PC-9 (cell line): ENCODE data around the gene RAB3IL1. TPM values are rescaled to one million over a fixed set of nuclear protein-coding genes. Genes with fewer than 3 reads are reported as not detected.

Experiments used
- BruUV-seq: library from RNA; stranded (reverse); fragments of 400-500 nt; replicated peaks from 2 replicates; lab custom pipeline; 2021; lab: Mats Ljungman, UMichigan
- CTCF ChIA-PET: fragments of 300-600 bp; sonication (Branson Sonifier 250); formaldehyde crosslinking; loops from one replicate; lab custom pipeline; 2022; ENCODE audit warnings: antibody characterized with exemption; lab: Charles Lee
- POLR2A ChIA-PET: fragments of 300-600 bp; sonication (Branson Sonifier 250); formaldehyde crosslinking; loops from one replicate; lab custom pipeline; 2022; ENCODE audit warnings: antibody characterized with exemption; ENCODE audit not compliant: unreplicated experiment; lab: Charles Lee
- DNase-seq, 2 experiments: peaks; one replicate each; pipeline versions ENCODE4 v3.0.0 to v3.0.0-alpha.2; 2015 to 2022; ENCODE audit warnings: mixed read lengths in 1 of 2
- H2AFZ ChIP-seq: fragments of 200-600 bp; sonication (generic); 2 replicates; pipeline ENCODE4 v1.8.1; 2017; ENCODE audit warnings: antibody characterized with exemption
- H3F3A ChIP-seq: fragments of 200-600 bp; sonication (generic); 2 replicates; pipeline ENCODE4 v1.8.1; 2017; ENCODE audit warnings: antibody characterized with exemption, mild to moderate bottlenecking, low read depth; ENCODE audit not compliant: insufficient read depth
- H3K27ac ChIP-seq: fragments of 200-600 bp; sonication (generic); 2 replicates; pipeline ENCODE4 v1.6.1; 2016; ENCODE audit warnings: mixed run types
- H3K27me3 ChIP-seq: fragments of 200-600 bp; sonication (generic); 2 replicates; pipeline ENCODE4 v1.6.1; 2016; ENCODE audit warnings: low read depth, mixed run types; ENCODE audit not compliant: insufficient read depth
- H3K36me3 ChIP-seq: fragments of 200-600 bp; sonication (generic); 2 replicates; pipeline ENCODE4 v1.6.1; 2016; ENCODE audit warnings: low read depth, mixed run types
- H3K4me1 ChIP-seq: fragments of 200-600 bp; sonication (generic); replicated peaks from 2 replicates; pipeline ENCODE4 v1.6.1; 2016; ENCODE audit warnings: mixed run types; ENCODE audit not compliant: insufficient read depth
- H3K4me2 ChIP-seq: fragments of 200-600 bp; sonication (generic); 2 replicates; pipeline ENCODE4 v1.6.1; 2017; ENCODE audit warnings: mixed run types
- H3K4me3 ChIP-seq: fragments of 200-600 bp; sonication (generic); 2 replicates; pipeline ENCODE4 v1.6.1; 2016; ENCODE audit warnings: mixed run types
- H3K79me2 ChIP-seq: fragments of 200-600 bp; sonication (generic); 2 replicates; pipeline ENCODE4 v1.6.1; 2017; ENCODE audit warnings: low read depth, mixed run types
- H3K9me2 ChIP-seq: fragments of 200-600 bp; sonication (generic); 2 replicates; pipeline ENCODE4 v1.8.1; 2017; ENCODE audit warnings: mild to moderate bottlenecking; ENCODE audit not compliant: insufficient read depth
- H3K9me3 ChIP-seq: fragments of 200-600 bp; sonication (generic); 2 replicates; pipeline ENCODE4 v1.8.1; 2016; ENCODE audit warnings: low read depth; ENCODE audit not compliant: insufficient read depth
- H4K20me1 ChIP-seq: fragments of 200-600 bp; sonication (generic); 2 replicates; pipeline ENCODE4 v1.8.1; 2017; ENCODE audit not compliant: insufficient read depth
- EZH2 ChIP-seq: fragments of 200-600 bp; sonication (generic); IDR thresholded peaks from 2 replicates; pipeline ENCODE4 v1.8.0; 2017; ENCODE audit warnings: antibody characterized with exemption, low read depth
- intact Hi-C: fragments of 100-400 bp; cut with micrococcal nuclease; formaldehyde crosslinking; loops from one replicate; pipeline ENCODE4 v1.10.0; 2022; ENCODE audit not compliant: unreplicated experiment
- total RNA-seq: library from RNA; stranded (reverse); gene quantifications from 2 replicates; pipeline ENCODE4 v1.2.3, GENCODE V29; 2021
- TF ChIP-seq, protein P1 (sequence below): fragments of 200-600 bp; sonication (generic); conservative IDR thresholded peaks from 2 replicates; pipeline ENCODE4 v1.6.1; 2017; ENCODE audit warnings: mixed run types, antibody characterized with exemption, mild to moderate bottlenecking, moderate library complexity

Gene RAB3IL1
- total RNA-seq, 1 experiment from 2014 or later = 4.4 TPM

DNA sequence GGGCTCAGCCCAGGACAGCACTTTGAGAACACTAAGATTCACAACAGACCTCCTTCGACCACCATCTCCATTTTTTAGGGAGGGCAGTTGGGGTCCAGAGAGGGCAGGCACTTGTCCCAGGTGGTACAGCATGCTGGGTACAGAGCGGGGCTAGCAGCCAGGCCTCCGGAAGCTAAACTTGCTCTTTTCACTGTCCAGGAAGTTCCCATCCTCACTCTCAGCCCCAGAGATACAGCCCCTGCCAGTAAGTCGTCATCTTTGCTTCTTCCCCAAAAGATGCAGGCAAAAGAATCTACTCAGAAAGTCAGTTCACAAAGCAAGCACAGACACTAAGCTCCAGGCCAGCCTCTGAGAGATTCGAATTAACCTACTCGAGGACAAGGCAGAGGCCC lies 6.7 kb upstream of the RAB3IL1 start:
- Histone ChIP-seq H3K4me1 (0 out of 2 replicates have a peak, but pooled peaks cover 4% of the 10 kb centered on the region), H3K27me3 (peaks cover 10% of the 10 kb centered on the region; the same call in 1 of the 2 replicates), H2AFZ (no peak overlapping the region), H3K79me2 (no peaks in the 10 kb centered on the region), H3K9me2 (no peaks in the 10 kb centered on the region), H4K20me1 (no peaks in the 10 kb centered on the region), H3K4me2 (no peak overlapping the region), H3K27ac (no peak overlapping the region), H3F3A (peaks cover 8% of the 10 kb centered on the region; the same call in 1 of the 2 replicates), H3K36me3 (no peaks in the 10 kb centered on the region), H3K4me3 (no peak overlapping the region), H3K9me3 (no peaks in the 10 kb centered on the region)
- no TSS peak for BruUV-seq
- intact Hi-C loops = no loop called here
- POLR2A ChIA-PET = interaction anchor here (0.7 kb wide), 1 partner anchor 184 kb away, joined by 6 read pairs; no protein-coding TSS in a partner anchor
- CTCF ChIA-PET = no interaction called here
- TF ChIP-seq, protein P1, sequence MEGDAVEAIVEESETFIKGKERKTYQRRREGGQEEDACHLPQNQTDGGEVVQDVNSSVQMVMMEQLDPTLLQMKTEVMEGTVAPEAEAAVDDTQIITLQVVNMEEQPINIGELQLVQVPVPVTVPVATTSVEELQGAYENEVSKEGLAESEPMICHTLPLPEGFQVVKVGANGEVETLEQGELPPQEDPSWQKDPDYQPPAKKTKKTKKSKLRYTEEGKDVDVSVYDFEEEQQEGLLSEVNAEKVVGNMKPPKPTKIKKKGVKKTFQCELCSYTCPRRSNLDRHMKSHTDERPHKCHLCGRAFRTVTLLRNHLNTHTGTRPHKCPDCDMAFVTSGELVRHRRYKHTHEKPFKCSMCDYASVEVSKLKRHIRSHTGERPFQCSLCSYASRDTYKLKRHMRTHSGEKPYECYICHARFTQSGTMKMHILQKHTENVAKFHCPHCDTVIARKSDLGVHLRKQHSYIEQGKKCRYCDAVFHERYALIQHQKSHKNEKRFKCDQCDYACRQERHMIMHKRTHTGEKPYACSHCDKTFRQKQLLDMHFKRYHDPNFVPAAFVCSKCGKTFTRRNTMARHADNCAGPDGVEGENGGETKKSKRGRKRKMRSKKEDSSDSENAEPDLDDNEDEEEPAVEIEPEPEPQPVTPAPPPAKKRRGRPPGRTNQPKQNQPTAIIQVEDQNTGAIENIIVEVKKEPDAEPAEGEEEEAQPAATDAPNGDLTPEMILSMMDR = no peak
- no peak for TF ChIP-seq EZH2
- DNase-seq = no peak

GRCh38 chr11:61923166-61924063 lies 6.0 kb upstream of the RAB3IL1 start:
- H3K4me3 ChIP-seq = no peak overlapping the region
- ChIA-PET CTCF (interaction anchor here (0.6 to 1.1 kb wide), 4 partner anchors 24 to 72 kb away, joined by 3 to 9 read pairs (median 4); no protein-coding TSS in a partner anchor), POLR2A (interaction anchor here (0.6 to 0.7 kb wide), 2 partner anchors 31 to 185 kb away, joined by 3 to 6 read pairs; no protein-coding TSS in a partner anchor)
- intact Hi-C loops = no loop called here
- TF ChIP-seq EZH2 = no peak
- TF ChIP-seq, protein P1 = no peak
- no peaks in the 10 kb centered on the region for H3K79me2 ChIP-seq
- no peaks in the 10 kb centered on the region for H3K9me2 ChIP-seq
- H3F3A ChIP-seq = peaks cover 11% of the 10 kb centered on the region; the same call in 1 of the 2 replicates
- 0 out of 2 replicates have a peak, but pooled peaks cover 4% of the 10 kb centered on the region for H3K4me1 ChIP-seq
- H3K36me3 ChIP-seq = no peaks in the 10 kb centered on the region
- DNase-seq = peak in 1 of 2 experiments; percentile 50
- BruUV-seq = no TSS peak
- H4K20me1 ChIP-seq = no peaks in the 10 kb centered on the region
- H3K4me2 ChIP-seq = no peak overlapping the region
- H2AFZ ChIP-seq = no peak overlapping the region
- H3K27ac ChIP-seq = no peak overlapping the region
- H3K27me3 ChIP-seq = peaks cover 16% of the 10 kb centered on the region
- H3K9me3 ChIP-seq = no peaks in the 10 kb centered on the region

DNA sequence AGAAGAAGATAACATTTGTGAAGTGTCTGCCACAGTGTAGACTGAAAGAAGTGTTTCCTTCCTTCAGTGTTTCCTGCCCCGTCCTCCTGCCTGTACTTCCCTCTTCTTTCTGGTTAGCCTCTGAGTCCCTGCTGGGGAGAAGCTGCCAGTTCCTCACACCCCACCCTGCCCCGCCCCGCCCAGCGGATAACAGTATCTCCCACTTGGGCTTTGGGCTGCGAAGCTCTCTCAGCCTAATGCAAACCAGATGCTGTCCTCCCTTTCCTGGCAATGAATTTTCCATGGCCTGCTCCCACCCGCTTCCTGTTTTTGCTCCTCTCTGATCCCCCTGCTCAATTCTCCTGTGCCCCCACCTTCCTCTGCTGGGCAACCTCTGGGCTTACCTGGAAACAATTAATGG lies 5.2 kb upstream of the RAB3IL1 start:
- POLR2A ChIA-PET = no interaction called here
- no peak for TF ChIP-seq EZH2
- TF ChIP-seq, protein P1 = no peak
- H3F3A ChIP-seq = peaks cover 11% of the 10 kb centered on the region; the same call in 1 of the 2 replicates
- H3K4me3 ChIP-seq = no peak overlapping the region
- no peak overlapping the region for H2AFZ ChIP-seq
- H3K79me2 ChIP-seq = no peaks in the 10 kb centered on the region
- CTCF ChIA-PET = interaction anchor here (0.7 to 1.1 kb wide), 2 partner anchors 22 to 24 kb away, joined by 4 to 5 read pairs; no protein-coding TSS in a partner anchor
- intact Hi-C loops = no loop called here
- H3K4me1 ChIP-seq = peaks cover 4% of the 10 kb centered on the region; the same call in 1 of the 2 replicates
- H3K9me2 ChIP-seq = no peaks in the 10 kb centered on the region
- peaks cover 24% of the 10 kb centered on the region for H3K27me3 ChIP-seq
- H3K36me3 ChIP-seq = no peaks in the 10 kb centered on the region
- H3K4me2 ChIP-seq = no peak overlapping the region
- H3K9me3 ChIP-seq = no peaks in the 10 kb centered on the region
- no peak overlapping the region for H3K27ac ChIP-seq
- H4K20me1 ChIP-seq = no peaks in the 10 kb centered on the region
- no TSS peak for BruUV-seq
- no peak for DNase-seq
